HepG2 (cell line): Measurements from ENCODE around the gene CERS6.

ENCODE experiments used
- KDM5A ChIP-seq: fragments of 200-600 bp; sonication (generic); IDR thresholded peaks from 2 replicates; pipeline ENCODE4 v1.7.0; 2018; ENCODE audit warnings: antibody characterized with exemption, mild to moderate bottlenecking, low read length, borderline replicate concordance
- POLR2A ChIP-seq, 2 experiments: IDR thresholded peaks; 2 replicates each; pipeline ENCODE4 v1.6.1; 2011; ENCODE audit warnings: low read depth in 2 of 2, low read length in 2 of 2, mild to moderate bottlenecking in 1 of 2, moderate library complexity in 1 of 2; ENCODE audit not compliant: insufficient read depth in 1 of 2
- ZBTB7A ChIP-seq: sonication (generic); formaldehyde crosslinking; IDR thresholded peaks from 2 replicates; pipeline ENCODE4 v1.8.0; 2022; ENCODE audit warnings: mild to moderate bottlenecking, missing genetic modification reagents
- ZKSCAN1 ChIP-seq: fragments of 150-350 bp; IDR thresholded peaks from 2 replicates; pipeline ENCODE4 v1.6.1; 2014; ENCODE audit warnings: low read length
- TF ChIP-seq, protein P1 (sequence below): sonication (generic); formaldehyde crosslinking; IDR thresholded peaks from 2 replicates; pipeline ENCODE4 v1.4.0; 2020; ENCODE audit warnings: missing genetic modification reagents
- TF ChIP-seq, protein P2 (sequence below): sonication (generic); formaldehyde crosslinking; IDR thresholded peaks from 2 replicates; pipeline ENCODE4 v1.4.0; 2020; ENCODE audit warnings: missing genetic modification reagents
- TF ChIP-seq, protein P3 (sequence below): sonication (generic); formaldehyde crosslinking; IDR thresholded peaks from 2 replicates; pipeline ENCODE4 v1.4.0; 2020; ENCODE audit warnings: missing genetic modification reagents

DNA sequence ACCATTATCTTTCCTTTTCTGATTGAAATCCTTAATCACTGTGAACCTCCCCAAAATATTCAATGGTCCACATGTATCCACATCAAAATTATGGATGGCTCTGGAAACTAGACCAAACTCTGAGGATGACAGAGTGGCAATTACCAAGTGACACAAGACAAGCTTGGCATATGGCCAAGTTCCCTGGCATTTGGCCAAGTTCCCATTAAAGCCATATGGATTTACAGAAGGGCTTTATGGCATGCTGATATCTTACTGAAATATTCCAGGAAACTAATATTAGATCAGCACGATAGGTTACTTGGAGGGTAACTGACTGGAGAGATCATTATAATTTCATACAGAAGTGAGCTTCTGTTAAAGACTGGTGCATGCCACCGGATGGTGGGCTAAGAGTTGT lies 21.9 kb upstream of the CERS6 start:
- TF ChIP-seq, protein P1, sequence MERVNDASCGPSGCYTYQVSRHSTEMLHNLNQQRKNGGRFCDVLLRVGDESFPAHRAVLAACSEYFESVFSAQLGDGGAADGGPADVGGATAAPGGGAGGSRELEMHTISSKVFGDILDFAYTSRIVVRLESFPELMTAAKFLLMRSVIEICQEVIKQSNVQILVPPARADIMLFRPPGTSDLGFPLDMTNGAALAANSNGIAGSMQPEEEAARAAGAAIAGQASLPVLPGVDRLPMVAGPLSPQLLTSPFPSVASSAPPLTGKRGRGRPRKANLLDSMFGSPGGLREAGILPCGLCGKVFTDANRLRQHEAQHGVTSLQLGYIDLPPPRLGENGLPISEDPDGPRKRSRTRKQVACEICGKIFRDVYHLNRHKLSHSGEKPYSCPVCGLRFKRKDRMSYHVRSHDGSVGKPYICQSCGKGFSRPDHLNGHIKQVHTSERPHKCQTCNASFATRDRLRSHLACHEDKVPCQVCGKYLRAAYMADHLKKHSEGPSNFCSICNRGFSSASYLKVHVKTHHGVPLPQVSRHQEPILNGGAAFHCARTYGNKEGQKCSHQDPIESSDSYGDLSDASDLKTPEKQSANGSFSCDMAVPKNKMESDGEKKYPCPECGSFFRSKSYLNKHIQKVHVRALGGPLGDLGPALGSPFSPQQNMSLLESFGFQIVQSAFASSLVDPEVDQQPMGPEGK = no peak
- no peak for TF ChIP-seq ZKSCAN1
- no peak for TF ChIP-seq KDM5A
- TF ChIP-seq POLR2A (IDR thresholded peaks at IDR 0.05; ENCODE audit: insufficient read depth in 1 of 2, low read depth in 2 of 2, low read length in 2 of 2) = no peak
- TF ChIP-seq, protein P2, sequence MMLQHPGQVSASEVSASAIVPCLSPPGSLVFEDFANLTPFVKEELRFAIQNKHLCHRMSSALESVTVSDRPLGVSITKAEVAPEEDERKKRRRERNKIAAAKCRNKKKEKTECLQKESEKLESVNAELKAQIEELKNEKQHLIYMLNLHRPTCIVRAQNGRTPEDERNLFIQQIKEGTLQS = no peak
- TF ChIP-seq, protein P3, sequence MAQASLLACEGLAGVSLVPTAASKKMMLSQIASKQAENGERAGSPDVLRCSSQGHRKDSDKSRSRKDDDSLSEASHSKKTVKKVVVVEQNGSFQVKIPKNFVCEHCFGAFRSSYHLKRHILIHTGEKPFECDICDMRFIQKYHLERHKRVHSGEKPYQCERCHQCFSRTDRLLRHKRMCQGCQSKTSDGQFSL = no peak
- TF ChIP-seq ZBTB7A (CRISPR knock-in tag) = no peak
